Choroid plexus epithelial cell (primary cell): ENCODE data around the gene TTC7B.

Experiments
- DNase-seq: peaks from one replicate; pipeline ENCODE4 v3.0.0-alpha.2; 2010; ENCODE audit warnings: low read depth
- H3K4me3 ChIP-seq: 2 replicates; pipeline ENCODE4 v1.5.1; 2011; ENCODE audit warnings: low read depth, mild to moderate bottlenecking, control low read depth, low read length, moderate library complexity
- CTCF ChIP-seq: conservative IDR thresholded peaks from 2 replicates; pipeline ENCODE4 v1.5.1; 2011; ENCODE audit warnings: low read depth, mild to moderate bottlenecking, control low read depth, inconsistent platforms, low read length, moderate library complexity

Gene TTC7B

GRCh38 chr14:90583427-90583826 lies 232.8 kb downstream of the TTC7B start:
- H3K4me3 ChIP-seq: no peak overlapping the region
- DNase-seq: no peak
- no peak for TF ChIP-seq CTCF

- no peak for DNase-seq
Measured at GRCh38 chr14:90582166-90582565, 234.1 kb downstream of the TTC7B start.

GRCh38 chr14:90581745-90582144 lies 234.5 kb downstream of the TTC7B start:
- TF ChIP-seq CTCF: no peak
- no peak overlapping the region for H3K4me3 ChIP-seq
- no peak for DNase-seq

More at GRCh38 chr14:90582166-90582565, 234.1 kb downstream of the TTC7B start:
- TF ChIP-seq CTCF: no peak
- H3K4me3 ChIP-seq: no peak overlapping the region

GRCh38 chr14:90580377-90581335 lies 235.6 kb downstream of the TTC7B start:
- H3K4me3 ChIP-seq: no peak overlapping the region
- no peak for TF ChIP-seq CTCF
- peak; percentile 52 for DNase-seq

- no peak overlapping the region for H3K4me3 ChIP-seq
- DNase-seq: no peak
- no peak for TF ChIP-seq CTCF
Measured at GRCh38 chr14:90579816-90580215, 236.4 kb downstream of the TTC7B start.

GRCh38 chr14:90579088-90579487 lies 237.1 kb downstream of the TTC7B start:
- no peak for TF ChIP-seq CTCF
- no peak for DNase-seq

GRCh38 chr14:90578283-90578985 lies 237.8 kb downstream of the TTC7B start:
- TF ChIP-seq CTCF: no peak
- H3K4me3 ChIP-seq: no peak overlapping the region
- no peak for DNase-seq

More at GRCh38 chr14:90579088-90579487, 237.1 kb downstream of the TTC7B start:
- no peak overlapping the region for H3K4me3 ChIP-seq
